HepG2 (cell line): ENCODE measurements around the gene PRR30. TPM values are rescaled to one million over a fixed set of nuclear protein-coding genes. Genes with fewer than 3 reads are reported as not detected.

ENCODE experiments used
- ARNT2 ChIP-seq: sonication (generic); formaldehyde crosslinking; IDR thresholded peaks from 2 replicates; pipeline ENCODE4 v1.8.0; 2022; ENCODE audit warnings: mild to moderate bottlenecking, low read depth, missing genetic modification reagents, moderate library complexity
- GPN1 ChIP-seq: sonication (generic); formaldehyde crosslinking; IDR thresholded peaks from 2 replicates; pipeline ENCODE4 v1.5.1; 2020; ENCODE audit warnings: missing genetic modification reagents, borderline replicate concordance
- MED8 ChIP-seq: sonication (generic); formaldehyde crosslinking; IDR thresholded peaks from 2 replicates; pipeline ENCODE4 v1.8.1; 2023; ENCODE audit warnings: mild to moderate bottlenecking, missing genetic modification reagents; ENCODE audit not compliant: insufficient replicate concordance
- PHF20 ChIP-seq: sonication (generic); formaldehyde crosslinking; IDR thresholded peaks from 2 replicates; pipeline ENCODE4 v1.5.0; 2020; ENCODE audit warnings: mild to moderate bottlenecking, missing genetic modification reagents
- SAP130 ChIP-seq: IDR thresholded peaks from 2 replicates; pipeline ENCODE4 v1.6.1; 2016; ENCODE audit warnings: low read depth
- ZNF331 ChIP-seq: sonication (generic); formaldehyde crosslinking; IDR thresholded peaks from 2 replicates; pipeline ENCODE4 v1.4.0; 2020; ENCODE audit warnings: missing genetic modification reagents
- polyA plus RNA-seq, 8 experiments: library from polyadenylated mRNA; depleted of rRNA in 3 of 8; stranded (reverse) in 7 of 8; unstranded in 1 of 8; fragments of >200 nt; fragmentation: Illumina TruSeq in 4 of 8; extraction: Trizol in 4 of 8; gene quantifications; 2 replicates each; pipeline versions ENCODE4 v1.2.1 to v1.2.3, GENCODE V29; 2011 to 2016; ENCODE audit warnings: low read depth in 4 of 8, missing spikeins in 1 of 8, mixed read lengths in 1 of 8; ENCODE audit not compliant: insufficient read depth in 1 of 8
- total RNA-seq, 5 experiments: library from RNA; depleted of rRNA; stranded (reverse); fragments of >200 nt; fragmentation: Illumina TruSeq; extraction: Trizol; gene quantifications; 2 replicates each; pipeline ENCODE4 v1.2.3, GENCODE V29; 2016; ENCODE audit warnings: low read depth in 1 of 5
- TF ChIP-seq, protein P1 (sequence below): sonication (generic); formaldehyde crosslinking; conservative IDR thresholded peaks from 2 replicates; pipeline ENCODE4 v1.4.0; 2020; ENCODE audit warnings: mild to moderate bottlenecking, missing genetic modification reagents, moderate library complexity
- TF ChIP-seq, protein P2 (sequence below): sonication (generic); formaldehyde crosslinking; IDR thresholded peaks from 2 replicates; pipeline ENCODE4 v1.4.0; 2020; ENCODE audit warnings: mild to moderate bottlenecking, missing genetic modification reagents

The PRR30 gene
- total and polyA plus RNA-seq, 2 of the 13 experiments (the other 11 are each of a cell fraction or from before 2014, with no cell fraction given): not detected

DNA sequence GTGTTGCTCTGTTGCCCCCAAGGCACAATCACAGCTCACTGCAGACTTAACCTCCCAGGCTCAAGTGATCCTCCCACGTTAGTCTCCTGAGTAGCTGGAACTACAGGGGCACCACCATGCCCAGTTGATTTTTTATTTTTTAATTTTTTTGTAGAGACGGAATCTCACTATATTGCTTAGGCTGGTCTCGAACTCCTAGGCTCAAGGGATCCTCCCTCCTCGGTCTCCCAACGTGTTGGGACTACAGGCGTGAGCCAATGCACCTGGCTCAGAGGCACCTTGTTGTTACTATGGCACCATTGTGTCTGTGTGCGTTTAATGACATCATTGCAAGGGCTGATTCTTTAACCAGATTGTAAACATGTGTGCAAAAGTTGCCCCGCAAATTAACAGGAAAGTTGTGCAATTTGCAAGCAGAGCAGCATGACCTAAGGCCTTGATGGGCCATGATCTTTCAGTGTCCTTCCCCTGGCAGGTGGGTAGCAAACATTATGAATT lies 32.2 kb upstream of the PRR30 start (continued):
- TF ChIP-seq, protein P1, sequence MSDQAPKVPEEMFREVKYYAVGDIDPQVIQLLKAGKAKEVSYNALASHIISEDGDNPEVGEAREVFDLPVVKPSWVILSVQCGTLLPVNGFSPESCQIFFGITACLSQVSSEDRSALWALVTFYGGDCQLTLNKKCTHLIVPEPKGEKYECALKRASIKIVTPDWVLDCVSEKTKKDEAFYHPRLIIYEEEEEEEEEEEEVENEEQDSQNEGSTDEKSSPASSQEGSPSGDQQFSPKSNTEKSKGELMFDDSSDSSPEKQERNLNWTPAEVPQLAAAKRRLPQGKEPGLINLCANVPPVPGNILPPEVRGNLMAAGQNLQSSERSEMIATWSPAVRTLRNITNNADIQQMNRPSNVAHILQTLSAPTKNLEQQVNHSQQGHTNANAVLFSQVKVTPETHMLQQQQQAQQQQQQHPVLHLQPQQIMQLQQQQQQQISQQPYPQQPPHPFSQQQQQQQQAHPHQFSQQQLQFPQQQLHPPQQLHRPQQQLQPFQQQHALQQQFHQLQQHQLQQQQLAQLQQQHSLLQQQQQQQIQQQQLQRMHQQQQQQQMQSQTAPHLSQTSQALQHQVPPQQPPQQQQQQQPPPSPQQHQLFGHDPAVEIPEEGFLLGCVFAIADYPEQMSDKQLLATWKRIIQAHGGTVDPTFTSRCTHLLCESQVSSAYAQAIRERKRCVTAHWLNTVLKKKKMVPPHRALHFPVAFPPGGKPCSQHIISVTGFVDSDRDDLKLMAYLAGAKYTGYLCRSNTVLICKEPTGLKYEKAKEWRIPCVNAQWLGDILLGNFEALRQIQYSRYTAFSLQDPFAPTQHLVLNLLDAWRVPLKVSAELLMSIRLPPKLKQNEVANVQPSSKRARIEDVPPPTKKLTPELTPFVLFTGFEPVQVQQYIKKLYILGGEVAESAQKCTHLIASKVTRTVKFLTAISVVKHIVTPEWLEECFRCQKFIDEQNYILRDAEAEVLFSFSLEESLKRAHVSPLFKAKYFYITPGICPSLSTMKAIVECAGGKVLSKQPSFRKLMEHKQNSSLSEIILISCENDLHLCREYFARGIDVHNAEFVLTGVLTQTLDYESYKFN: peak; percentile 95
- TF ChIP-seq ZNF331 (peak; percentile 91; the same call in 1 of the 2 replicates), PHF20 (CRISPR knock-in tag) (no peak), GPN1 (CRISPR knock-in tag) (no peak), SAP130 (CRISPR knock-in tag) (peak; percentile 94), MED8 (peak; percentile 67), ARNT2 (CRISPR knock-in tag) (0 out of 2 replicates have a peak, but pooled peaks have one; percentile 28)
- TF ChIP-seq, protein P2, sequence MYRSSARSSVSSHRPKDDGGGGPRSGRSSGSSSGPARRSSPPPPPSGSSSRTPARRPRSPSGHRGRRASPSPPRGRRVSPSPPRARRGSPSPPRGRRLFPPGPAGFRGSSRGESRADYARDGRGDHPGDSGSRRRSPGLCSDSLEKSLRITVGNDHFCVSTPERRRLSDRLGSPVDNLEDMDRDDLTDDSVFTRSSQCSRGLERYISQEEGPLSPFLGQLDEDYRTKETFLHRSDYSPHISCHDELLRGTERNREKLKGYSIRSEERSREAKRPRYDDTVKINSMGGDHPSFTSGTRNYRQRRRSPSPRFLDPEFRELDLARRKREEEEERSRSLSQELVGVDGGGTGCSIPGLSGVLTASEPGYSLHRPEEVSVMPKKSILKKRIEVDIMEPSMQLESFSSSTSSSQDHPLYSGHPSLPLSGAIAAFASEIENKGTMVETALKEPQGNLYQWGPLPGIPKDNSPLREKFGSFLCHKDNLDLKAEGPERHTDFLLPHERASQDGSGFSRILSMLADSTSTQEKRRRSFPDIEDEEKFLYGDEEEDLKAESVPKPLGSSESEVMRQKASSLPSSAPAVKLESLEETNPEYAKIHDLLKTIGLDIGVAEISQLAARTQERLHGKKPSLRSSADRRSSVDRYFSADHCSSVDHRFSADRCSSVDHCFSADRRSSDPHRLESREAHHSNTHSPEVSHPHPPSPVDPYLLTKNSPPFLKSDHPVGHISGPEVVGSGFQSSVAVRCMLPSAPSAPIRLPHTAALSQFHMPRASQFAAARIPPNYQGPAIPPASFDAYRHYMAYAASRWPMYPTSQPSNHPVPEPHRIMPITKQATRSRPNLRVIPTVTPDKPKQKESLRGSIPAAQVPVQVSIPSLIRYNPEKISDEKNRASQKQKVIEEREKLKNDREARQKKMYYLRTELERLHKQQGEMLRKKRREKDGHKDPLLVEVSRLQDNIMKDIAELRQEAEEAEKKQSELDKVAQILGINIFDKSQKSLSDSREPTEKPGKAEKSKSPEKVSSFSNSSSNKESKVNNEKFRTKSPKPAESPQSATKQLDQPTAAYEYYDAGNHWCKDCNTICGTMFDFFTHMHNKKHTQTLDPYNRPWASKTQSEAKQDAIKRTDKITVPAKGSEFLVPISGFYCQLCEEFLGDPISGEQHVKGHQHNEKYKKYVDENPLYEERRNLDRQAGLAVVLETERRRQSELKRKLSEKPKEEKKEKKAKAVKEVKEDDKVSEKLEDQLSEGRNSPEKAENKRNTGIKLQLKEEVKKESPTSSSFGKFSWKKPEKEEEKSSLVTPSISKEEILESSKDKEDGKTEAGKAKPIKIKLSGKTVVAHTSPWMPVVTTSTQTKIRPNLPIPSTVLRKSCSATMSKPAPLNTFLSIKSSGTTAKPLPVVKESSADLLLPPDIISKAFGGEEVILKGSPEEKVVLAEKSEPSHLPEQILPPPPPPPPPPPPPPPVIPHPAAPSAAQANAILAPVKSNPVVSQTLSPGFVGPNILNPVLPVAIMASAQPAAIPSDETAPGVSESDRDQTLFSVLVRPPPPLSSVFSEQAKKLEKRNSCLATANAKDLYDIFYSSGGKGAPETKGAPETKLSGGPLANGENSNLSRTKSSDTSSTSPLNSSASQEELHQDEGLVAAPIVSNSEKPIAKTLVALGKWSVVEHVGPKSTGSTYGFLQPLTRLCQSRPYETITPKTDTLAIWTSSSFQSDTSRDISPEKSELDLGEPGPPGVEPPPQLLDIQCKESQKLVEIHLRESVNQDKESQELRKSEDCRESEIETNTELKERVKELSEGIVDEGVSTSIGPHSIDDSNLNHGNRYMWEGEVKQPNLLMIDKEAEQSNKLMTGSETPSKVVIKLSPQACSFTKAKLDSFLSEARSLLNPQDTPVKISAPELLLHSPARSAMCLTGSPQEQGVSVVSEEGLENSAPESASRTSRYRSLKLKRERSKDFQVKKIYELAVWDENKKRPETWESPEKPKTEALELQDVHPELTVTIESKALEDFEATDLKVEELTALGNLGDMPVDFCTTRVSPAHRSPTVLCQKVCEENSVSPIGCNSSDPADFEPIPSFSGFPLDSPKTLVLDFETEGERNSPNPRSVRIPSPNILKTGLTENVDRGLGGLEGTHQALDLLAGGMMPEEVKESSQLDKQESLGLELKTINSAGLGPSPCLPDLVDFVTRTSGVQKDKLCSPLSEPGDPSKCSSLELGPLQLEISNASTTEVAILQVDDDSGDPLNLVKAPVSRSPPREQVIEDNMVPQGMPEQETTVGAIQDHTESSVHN (CRISPR knock-in tag): no peak
